ENCODE measurements around the gene USHBP1. TPM values are rescaled to one million over a fixed set of nuclear protein-coding genes. Genes with fewer than 3 reads are reported as not detected.
"Not testable (repeated sequence)": the region's sequence is repeated elsewhere in the genome, so short reads cannot be mapped to it uniquely, and the experiment has no call there.

Gene USHBP1
- total RNA-seq, 6 experiments from 2014 or later, result not detected

DNA sequence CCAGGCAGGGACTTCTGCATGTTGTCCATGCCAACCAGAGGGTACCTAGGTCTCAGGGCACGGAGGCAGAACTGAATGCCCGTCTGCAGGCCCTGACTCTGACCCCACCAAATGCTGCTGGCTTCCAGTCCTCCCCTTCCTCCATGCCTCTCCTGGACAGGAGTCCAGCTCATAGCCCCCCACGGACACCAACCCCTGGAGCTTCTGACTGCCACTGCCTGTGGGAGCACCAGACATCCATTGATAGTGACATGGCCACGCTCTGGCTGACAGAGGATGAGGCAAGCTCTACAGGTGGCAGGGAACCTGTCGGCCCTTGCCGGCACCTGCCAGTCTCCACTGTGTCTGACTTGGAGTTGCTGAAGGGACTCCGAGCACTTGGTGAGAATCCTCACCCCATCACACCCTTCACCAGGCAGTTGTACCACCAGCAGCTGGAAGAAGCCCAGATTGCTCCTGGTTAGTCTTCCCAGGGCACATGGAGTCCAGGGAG, 19.0 kb upstream of the USHBP1 start:
- no peak for DNase-seq
- H3K4me1 Mint-ChIP-seq (ENCODE audit: low read depth), result peaks cover 5% of the 10 kb centered on the region
- H3K27ac Mint-ChIP-seq, result no peak overlapping the region
- no peak overlapping the region for H3K4me3 Mint-ChIP-seq
- H3K36me3 Mint-ChIP-seq (ENCODE audit: low read depth), result no peaks in the 10 kb centered on the region; the same call in 1 of the 2 replicates
- no peaks in the 10 kb centered on the region for H3K9me3 Mint-ChIP-seq
- H3K27me3 Mint-ChIP-seq (ENCODE audit: insufficient read depth), result peaks cover 4% of the 10 kb centered on the region
- TF ChIP-seq CTCF (IDR thresholded peaks at IDR 0.05), result no peak

- Mint-ChIP-seq H3K36me3 (ENCODE audit: low read depth) (no peaks in the 10 kb centered on the region; the same call in 1 of the 2 replicates), H3K27me3 (ENCODE audit: insufficient read depth) (peaks cover 4% of the 10 kb centered on the region), H3K9me3 (no peaks in the 10 kb centered on the region), H3K4me3 (peak overlapping the region; percentile 82), H3K4me1 (ENCODE audit: low read depth) (peaks cover 5% of the 10 kb centered on the region), H3K27ac (no peak overlapping the region)
- TF ChIP-seq CTCF (IDR thresholded peaks at IDR 0.05), result peak; percentile 95
- peak; percentile 70 for DNase-seq
Measured at GRCh38 chr19:17282488-17283125, 18.1 kb upstream of the USHBP1 start.

DNA sequence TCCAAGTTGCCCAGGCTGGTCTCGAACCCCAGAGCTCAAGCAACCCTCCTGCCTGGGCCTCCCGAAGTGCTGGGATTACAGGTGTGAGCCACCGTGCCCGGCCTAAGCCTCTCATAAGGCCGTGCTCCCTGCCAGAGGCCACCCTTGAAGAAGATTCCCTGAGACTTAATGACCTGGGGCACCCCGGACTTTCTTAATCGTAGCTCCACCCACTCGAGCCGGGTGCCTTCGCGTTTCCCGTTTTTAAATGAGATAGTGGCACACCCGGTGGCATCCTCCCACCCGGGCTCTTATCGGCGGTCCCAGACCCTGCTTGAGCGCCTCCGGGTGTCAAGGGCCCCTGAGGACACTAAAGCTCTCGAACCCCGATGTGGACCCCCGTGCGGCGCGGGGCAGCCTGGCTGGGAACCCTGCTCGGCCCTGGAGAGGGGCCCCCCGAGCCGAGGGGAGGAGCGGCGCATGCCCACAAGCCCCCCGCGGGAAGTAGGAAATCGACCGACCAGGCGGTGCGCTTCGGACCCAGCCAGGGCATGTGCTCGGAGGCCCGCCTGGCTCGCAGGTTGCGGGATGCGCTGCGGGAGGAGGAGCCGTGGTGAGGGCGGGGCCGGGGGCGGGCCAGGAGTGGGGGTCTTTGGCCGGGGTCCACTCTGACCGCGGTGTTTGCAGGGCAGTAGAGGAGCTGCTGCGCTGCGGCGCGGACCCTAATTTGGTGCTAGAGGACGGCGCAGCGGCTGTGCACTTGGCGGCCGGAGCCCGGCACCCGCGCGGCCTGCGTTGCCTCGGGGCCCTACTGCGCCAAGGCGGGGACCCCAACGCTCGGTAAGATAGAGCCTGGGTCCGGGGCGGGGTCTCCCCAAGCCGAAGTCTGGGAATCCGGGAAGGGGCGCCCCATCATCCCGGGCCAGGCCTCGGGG, 17.1 kb upstream of the USHBP1 start, which contains the start of gene ANKLE1:
ANKLE1 (plus strand) TSS at position 511 of the 914 bp plus-strand sequence; CDS start at position 531, 20 bp downstream.
- H3K36me3 Mint-ChIP-seq (ENCODE audit: low read depth), result peaks cover 9% of the 10 kb centered on the region; the same call in 1 of the 2 replicates
- no peaks in the 10 kb centered on the region for H3K9me3 Mint-ChIP-seq
- peak within 1 kb of the TSS; percentile 82 for H3K4me3 Mint-ChIP-seq
- peaks cover 4% of the 10 kb centered on the region for H3K27me3 Mint-ChIP-seq (ENCODE audit: insufficient read depth)
- no peak within 1 kb of the TSS for H3K27ac Mint-ChIP-seq
- no peak for DNase-seq
- TF ChIP-seq CTCF (IDR thresholded peaks at IDR 0.05), result no peak
- H3K4me1 Mint-ChIP-seq (ENCODE audit: low read depth), result peaks cover 5% of the 10 kb centered on the region

DNA sequence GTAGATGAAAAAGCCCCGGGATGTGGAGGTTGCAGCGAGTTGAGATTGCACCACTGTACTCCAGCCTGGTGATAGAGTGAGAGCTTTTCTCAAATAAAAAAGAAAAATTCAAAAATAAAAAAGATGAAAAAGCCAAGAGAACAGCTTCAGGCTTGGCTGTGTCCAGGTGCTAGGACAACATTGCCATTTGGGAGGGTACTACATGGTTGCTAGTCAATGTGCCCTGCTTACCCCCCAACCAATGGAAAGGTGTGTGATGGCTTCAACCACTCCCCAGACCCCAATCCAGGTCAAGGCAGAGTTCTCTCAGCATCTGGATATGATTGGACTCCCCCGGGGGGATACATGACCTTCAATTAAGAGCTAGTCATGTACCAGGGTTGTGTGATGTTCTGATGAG, 14.9 kb upstream of the USHBP1 start:
- Mint-ChIP-seq H3K36me3 (ENCODE audit: low read depth) (peaks cover 12% of the 10 kb centered on the region; the same call in 1 of the 2 replicates), H3K4me1 (ENCODE audit: low read depth) (peaks cover 5% of the 10 kb centered on the region), H3K4me3 (no peak overlapping the region), H3K9me3 (no peaks in the 10 kb centered on the region), H3K27ac (no peak overlapping the region), H3K27me3 (ENCODE audit: insufficient read depth) (peaks cover 4% of the 10 kb centered on the region)
- no peak for DNase-seq
- TF ChIP-seq CTCF (IDR thresholded peaks at IDR 0.05), result no peak

DNA sequence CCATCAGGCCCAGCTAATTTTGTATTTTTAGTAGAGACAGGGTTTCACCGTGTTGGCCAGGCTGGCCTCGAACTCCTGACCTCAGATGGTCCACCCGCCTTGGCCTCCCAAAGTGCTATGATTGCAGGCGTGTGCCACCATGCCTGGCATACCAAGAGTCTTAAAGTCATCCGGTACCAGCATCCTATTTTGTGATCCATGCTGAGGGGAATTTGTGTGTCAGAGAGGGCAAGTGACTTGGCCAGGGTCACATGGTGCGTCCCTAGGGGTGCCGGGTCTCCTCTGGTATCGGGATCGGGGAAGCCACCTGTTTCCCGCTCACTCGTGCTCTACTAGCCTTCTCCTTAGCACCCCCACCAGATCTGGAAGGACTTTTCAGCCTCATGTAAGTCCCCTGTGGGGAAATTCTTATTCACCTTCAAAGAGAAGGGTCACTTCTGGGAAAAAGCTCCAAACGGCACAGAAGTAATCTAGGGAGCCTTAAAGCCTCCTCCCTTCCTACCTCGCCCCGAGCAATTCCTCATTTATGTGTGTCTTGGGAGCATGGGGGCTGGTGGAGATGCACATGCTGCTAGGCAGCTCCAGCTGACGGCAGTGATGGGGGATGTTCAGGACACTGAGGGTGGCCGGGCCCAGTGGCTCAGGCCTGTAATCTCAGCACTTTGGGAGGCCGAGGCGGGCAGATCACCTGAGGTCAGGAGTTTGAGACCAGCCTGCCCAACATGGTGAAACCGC, 11.1 kb upstream of the USHBP1 start:
- Mint-ChIP-seq H3K4me1 (ENCODE audit: low read depth) (no peaks in the 10 kb centered on the region), H3K4me3 (no peak overlapping the region), H3K36me3 (ENCODE audit: low read depth) (peaks cover 16% of the 10 kb centered on the region; the same call in 1 of the 2 replicates), H3K27ac (no peak overlapping the region), H3K9me3 (no peaks in the 10 kb centered on the region), H3K27me3 (ENCODE audit: insufficient read depth) (no peaks in the 10 kb centered on the region; the same call in 1 of the 2 replicates)
- TF ChIP-seq CTCF (IDR thresholded peaks at IDR 0.05), result no peak
- no peak for DNase-seq

- H3K4me3 Mint-ChIP-seq; H3K9me3 Mint-ChIP-seq; H3K4me1 Mint-ChIP-seq (ENCODE audit: low read depth); H3K27me3 Mint-ChIP-seq (ENCODE audit: insufficient read depth); DNase-seq; H3K27ac Mint-ChIP-seq: not testable (repeated sequence)
- H3K36me3 Mint-ChIP-seq (ENCODE audit: low read depth), result peaks cover 22% of the 10 kb centered on the region
Measured at GRCh38 chr19:17274892-17275291, 10.3 kb upstream of the USHBP1 start.
